Gastrocnemius medialis (tissue), 4 donors: ENCODE data around the gene DTL.

Experiments
- POLR2A ChIP-seq, 2 donors: fragments of 450-650 bp; IDR thresholded peaks; one replicate each; pipeline ENCODE4 v1.6.1; 2017; ENCODE audit warnings: antibody characterized with exemption in 2 of 2, mild to moderate bottlenecking in 2 of 2, moderate library complexity in 2 of 2
- TF ChIP-seq, protein P1 (sequence below), 5 experiments: fragments of 450-650 bp in 3 of 5; fragments of 200-600 bp in 2 of 5; sonication (generic) in 2 of 5; IDR thresholded peaks in 4 of 5; conservative IDR thresholded peaks in 1 of 5; 1 replicate in 4 of 5; 2 replicates in 1 of 5; pipeline ENCODE4 v1.5.1; 2016 to 2019; ENCODE audit warnings: antibody characterized with exemption in 5 of 5, mild to moderate bottlenecking in 3 of 5, moderate library complexity in 3 of 5

DNA sequence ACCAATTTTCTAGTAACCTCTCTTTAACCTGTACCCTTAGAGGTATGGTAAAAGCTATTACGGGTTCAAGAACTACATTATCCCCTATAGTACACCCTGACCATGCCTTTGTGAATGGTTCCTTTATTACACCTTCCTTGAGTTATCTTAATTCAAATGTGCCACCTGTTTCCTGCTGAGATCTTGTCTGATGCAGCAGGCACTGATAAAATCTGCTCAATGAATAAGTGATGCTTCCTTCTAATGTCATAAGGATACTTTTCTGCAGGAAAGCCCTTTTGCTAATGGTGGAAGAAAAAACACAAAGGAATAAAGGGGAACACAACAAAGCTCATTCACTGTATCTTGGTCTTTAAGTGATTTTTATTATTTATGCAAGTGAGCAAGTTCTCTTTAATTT lies 26.0 kb upstream of the DTL start:
- TF ChIP-seq, protein P1, sequence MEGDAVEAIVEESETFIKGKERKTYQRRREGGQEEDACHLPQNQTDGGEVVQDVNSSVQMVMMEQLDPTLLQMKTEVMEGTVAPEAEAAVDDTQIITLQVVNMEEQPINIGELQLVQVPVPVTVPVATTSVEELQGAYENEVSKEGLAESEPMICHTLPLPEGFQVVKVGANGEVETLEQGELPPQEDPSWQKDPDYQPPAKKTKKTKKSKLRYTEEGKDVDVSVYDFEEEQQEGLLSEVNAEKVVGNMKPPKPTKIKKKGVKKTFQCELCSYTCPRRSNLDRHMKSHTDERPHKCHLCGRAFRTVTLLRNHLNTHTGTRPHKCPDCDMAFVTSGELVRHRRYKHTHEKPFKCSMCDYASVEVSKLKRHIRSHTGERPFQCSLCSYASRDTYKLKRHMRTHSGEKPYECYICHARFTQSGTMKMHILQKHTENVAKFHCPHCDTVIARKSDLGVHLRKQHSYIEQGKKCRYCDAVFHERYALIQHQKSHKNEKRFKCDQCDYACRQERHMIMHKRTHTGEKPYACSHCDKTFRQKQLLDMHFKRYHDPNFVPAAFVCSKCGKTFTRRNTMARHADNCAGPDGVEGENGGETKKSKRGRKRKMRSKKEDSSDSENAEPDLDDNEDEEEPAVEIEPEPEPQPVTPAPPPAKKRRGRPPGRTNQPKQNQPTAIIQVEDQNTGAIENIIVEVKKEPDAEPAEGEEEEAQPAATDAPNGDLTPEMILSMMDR (IDR thresholded peaks at IDR 0.05 in 4 of 5, conservative IDR thresholded peaks at IDR 0.05 in 1 of 5), result no peak
- TF ChIP-seq POLR2A (IDR thresholded peaks at IDR 0.05), result no peak
